Tibial artery (tissue), 4 donors: ENCODE data around the gene OTUD5.

Experiments used
- DNase-seq, 2 donors: peaks; one replicate each; pipeline ENCODE4 v3.0.0-alpha.2; 2019
- H3K27ac ChIP-seq, 2 donors: fragments of 200-600 bp; sonication (generic) in 1 of 2; 1 replicate in 1 of 2; 2 replicates in 1 of 2; pipeline ENCODE4 v1.5.1; 2018 to 2019; ENCODE audit warnings: mild to moderate bottlenecking in 1 of 2
- H3K27me3 ChIP-seq, 2 donors: fragments of 200-600 bp; sonication (generic) in 1 of 2; one replicate each; pipeline versions ENCODE4 v1.5.1 to v1.6.0; 2016 to 2019
- H3K36me3 ChIP-seq, 3 donors: fragments of 200-600 bp; sonication (generic) in 2 of 3; one replicate each; pipeline ENCODE4 v1.5.1; 2016 to 2019; ENCODE audit warnings: mild to moderate bottlenecking in 2 of 3
- H3K4me1 ChIP-seq, 4 donors: fragments of 200-600 bp; sonication (generic) in 2 of 4; 1 replicate in 3 of 4; 2 replicates in 1 of 4; pipeline ENCODE4 v1.5.1; 2016 to 2019
- H3K4me3 ChIP-seq, 2 donors: fragments of 200-600 bp; sonication (generic) in 1 of 2; 1 replicate in 1 of 2; 2 replicates in 1 of 2; pipeline ENCODE4 v1.5.1; 2018 to 2019; ENCODE audit warnings: mild to moderate bottlenecking in 2 of 2
- H3K9me3 ChIP-seq, 3 donors: fragments of 200-600 bp; sonication (generic) in 1 of 3; one replicate each; pipeline ENCODE4 v1.5.1; 2016 to 2019
- intact Hi-C: fragments of 100-400 bp; cut with DNase I; formaldehyde crosslinking; loops from one replicate; pipeline ENCODE4 v1.15.0; 2023; ENCODE audit warnings: low total_unique reads
- TF ChIP-seq, protein P1 (sequence below), 2 experiments: fragments of 200-600 bp in 1 of 2; fragments of 450-650 bp in 1 of 2; IDR thresholded peaks; one replicate each; pipeline ENCODE4 v1.5.1; 2017 to 2019; ENCODE audit warnings: antibody characterized with exemption in 2 of 2, mild to moderate bottlenecking in 1 of 2, moderate library complexity in 1 of 2

The OTUD5 gene

DNA sequence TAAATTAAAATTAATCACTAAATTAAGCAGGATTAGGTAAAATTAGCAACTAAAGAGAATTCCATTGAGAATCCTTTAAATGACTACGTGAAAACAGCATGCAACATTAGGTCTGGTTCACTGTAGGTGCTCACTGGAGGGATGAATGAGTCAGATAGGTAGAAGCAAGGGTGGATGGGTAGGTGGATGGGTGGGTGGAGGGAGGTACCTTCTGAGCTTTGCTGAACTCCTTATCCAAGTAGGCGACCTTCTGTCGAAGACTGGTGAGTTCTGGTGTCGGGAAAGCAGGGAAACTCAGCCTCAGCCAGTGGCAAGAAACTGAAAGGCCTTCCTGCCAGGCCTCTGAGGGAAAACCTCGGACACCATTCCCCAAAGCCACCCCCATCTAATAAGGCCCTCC, 41.6 kb upstream of the OTUD5 start:
- no peak for DNase-seq
- Histone ChIP-seq H3K27ac (no peak overlapping the region), H3K27me3 (no peaks in the 10 kb centered on the region), H3K4me1 (peaks cover 0 to 10% (median 0%) of the 10 kb centered on the region in 4 donors), H3K9me3 (peaks cover 0 to 4% (median 0%) of the 10 kb centered on the region in 3 donors), H3K4me3 (no peak overlapping the region), H3K36me3 (peaks cover 0 to 24% (median 12%) of the 10 kb centered on the region in 3 donors)
- TF ChIP-seq, protein P1, sequence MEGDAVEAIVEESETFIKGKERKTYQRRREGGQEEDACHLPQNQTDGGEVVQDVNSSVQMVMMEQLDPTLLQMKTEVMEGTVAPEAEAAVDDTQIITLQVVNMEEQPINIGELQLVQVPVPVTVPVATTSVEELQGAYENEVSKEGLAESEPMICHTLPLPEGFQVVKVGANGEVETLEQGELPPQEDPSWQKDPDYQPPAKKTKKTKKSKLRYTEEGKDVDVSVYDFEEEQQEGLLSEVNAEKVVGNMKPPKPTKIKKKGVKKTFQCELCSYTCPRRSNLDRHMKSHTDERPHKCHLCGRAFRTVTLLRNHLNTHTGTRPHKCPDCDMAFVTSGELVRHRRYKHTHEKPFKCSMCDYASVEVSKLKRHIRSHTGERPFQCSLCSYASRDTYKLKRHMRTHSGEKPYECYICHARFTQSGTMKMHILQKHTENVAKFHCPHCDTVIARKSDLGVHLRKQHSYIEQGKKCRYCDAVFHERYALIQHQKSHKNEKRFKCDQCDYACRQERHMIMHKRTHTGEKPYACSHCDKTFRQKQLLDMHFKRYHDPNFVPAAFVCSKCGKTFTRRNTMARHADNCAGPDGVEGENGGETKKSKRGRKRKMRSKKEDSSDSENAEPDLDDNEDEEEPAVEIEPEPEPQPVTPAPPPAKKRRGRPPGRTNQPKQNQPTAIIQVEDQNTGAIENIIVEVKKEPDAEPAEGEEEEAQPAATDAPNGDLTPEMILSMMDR (IDR thresholded peaks at IDR 0.05) = no peak
- intact Hi-C loops = no loop called here

DNA sequence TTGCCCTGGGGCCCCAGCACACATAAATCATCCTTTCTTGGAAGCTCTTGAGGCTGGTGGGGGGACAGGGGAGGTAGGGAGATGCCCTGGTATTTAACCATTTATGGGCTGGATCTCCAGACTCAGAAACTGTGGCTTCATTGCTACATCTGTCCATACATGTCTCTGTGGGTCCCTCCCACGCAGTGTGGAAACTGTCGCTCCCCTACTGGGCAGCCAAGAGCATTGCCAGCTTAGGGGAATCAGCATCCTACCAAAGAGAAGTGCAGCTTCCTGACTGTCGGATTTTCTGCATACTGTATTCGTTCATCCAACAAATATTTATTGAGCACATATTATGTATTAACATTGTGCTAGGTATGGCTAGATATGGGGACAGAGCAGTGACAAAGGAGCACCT, 41.0 kb upstream of the OTUD5 start:
- Histone ChIP-seq H3K4me3 (no peak overlapping the region), H3K36me3 (peaks cover 0 to 26% (median 16%) of the 10 kb centered on the region in 3 donors)

DNA sequence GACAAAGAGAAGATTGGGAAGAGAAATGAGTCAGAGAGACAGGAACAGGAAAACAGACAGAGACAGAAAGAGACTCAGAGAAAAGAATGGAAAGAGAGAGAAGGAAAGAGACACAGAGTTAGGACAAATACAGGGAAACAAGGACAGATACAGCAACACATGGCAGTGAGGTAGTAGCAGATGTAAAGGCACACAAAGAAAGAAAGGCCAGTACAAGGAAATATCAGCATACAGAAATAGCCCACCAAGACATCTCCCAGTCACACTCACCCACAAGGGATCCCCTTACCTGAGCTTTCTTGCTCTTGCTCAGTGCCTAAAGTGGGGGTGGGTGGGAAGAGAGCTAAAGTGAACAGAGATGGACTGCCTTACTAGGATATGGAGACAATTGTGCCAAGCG, 40.5 kb upstream of the OTUD5 start:
- H3K4me1 ChIP-seq = peaks cover 0 to 10% (median 0%) of the 10 kb centered on the region in 4 donors
- intact Hi-C loops = no loop called here
- TF ChIP-seq, protein P1 (IDR thresholded peaks at IDR 0.05) = no peak
- H3K27me3 ChIP-seq = no peaks in the 10 kb centered on the region
- H3K36me3 ChIP-seq = peaks cover 0 to 31% (median 21%) of the 10 kb centered on the region in 3 donors
- H3K27ac ChIP-seq = no peak overlapping the region
- no peak for DNase-seq
- peaks cover 0 to 4% (median 0%) of the 10 kb centered on the region in 3 donors for H3K9me3 ChIP-seq
- H3K4me3 ChIP-seq = no peak overlapping the region

More for the DNA sequence above, 41.0 kb upstream of the OTUD5 start:
- Histone ChIP-seq H3K27ac (no peak overlapping the region), H3K9me3 (peaks cover 0 to 4% (median 0%) of the 10 kb centered on the region in 3 donors), H3K27me3 (no peaks in the 10 kb centered on the region), H3K4me1 (peaks cover 0 to 10% (median 0%) of the 10 kb centered on the region in 4 donors)
- no peak for DNase-seq
- TF ChIP-seq, protein P1 (IDR thresholded peaks at IDR 0.05) = no peak
- intact Hi-C loops = no loop called here

DNA sequence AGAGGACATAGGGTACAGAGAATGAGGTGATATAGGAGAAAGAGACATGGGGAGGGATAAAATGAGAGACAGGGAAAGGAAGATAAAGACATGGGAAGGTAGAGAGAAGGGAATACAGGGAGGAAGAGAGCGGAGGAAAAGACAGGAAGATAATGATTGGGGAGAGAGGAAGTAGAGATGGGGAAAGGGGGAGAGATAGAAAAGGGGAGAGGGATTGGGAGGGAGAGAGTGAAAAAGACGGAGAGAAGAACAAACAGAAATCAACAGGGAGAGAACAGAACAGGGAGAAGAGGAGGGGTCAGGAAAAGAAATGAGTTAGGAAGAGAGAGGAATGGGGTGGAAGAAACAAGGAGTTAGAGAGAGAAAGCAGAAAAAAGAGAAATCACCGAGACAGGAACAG, 40.0 kb upstream of the OTUD5 start:
- Histone ChIP-seq H3K4me1 (peaks cover 0 to 10% (median 0%) of the 10 kb centered on the region in 4 donors), H3K4me3 (no peak overlapping the region), H3K27me3 (no peaks in the 10 kb centered on the region), H3K36me3 (peaks cover 0 to 32% (median 22%) of the 10 kb centered on the region in 3 donors), H3K27ac (no peak overlapping the region), H3K9me3 (peaks cover 0 to 4% (median 0%) of the 10 kb centered on the region in 3 donors)
- no peak for DNase-seq
- TF ChIP-seq, protein P1 (IDR thresholded peaks at IDR 0.05) = no peak
- intact Hi-C loops = no loop called here

DNA sequence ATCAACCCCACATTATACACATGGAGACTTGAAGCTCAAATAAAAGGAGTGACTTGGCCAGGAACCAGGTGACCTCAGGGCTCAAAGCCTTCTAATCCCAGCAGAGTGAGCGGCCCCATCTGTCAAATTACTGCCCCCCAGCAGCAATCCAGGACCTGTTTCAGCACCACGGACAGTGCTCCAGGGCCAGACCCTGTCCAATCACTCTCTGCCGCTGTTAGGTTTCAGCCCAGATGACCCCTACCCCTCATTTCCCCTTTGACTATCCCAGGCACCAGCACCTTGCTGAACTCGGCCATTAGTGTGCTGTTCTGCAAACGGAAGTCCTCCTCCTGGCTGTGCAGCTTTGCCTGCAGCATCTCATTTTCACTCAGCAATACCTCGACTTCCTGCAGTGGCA, 39.6 kb upstream of the OTUD5 start:
- Histone ChIP-seq H3K27ac (no peak overlapping the region), H3K4me1 (peaks cover 0 to 10% (median 0%) of the 10 kb centered on the region in 4 donors), H3K36me3 (peaks cover 0 to 35% (median 22%) of the 10 kb centered on the region in 3 donors), H3K9me3 (peaks cover 0 to 4% (median 0%) of the 10 kb centered on the region in 3 donors), H3K27me3 (no peaks in the 10 kb centered on the region), H3K4me3 (no peak overlapping the region)
- intact Hi-C loops = no loop called here
- DNase-seq = no peak
- TF ChIP-seq, protein P1 (IDR thresholded peaks at IDR 0.05) = no peak

DNA sequence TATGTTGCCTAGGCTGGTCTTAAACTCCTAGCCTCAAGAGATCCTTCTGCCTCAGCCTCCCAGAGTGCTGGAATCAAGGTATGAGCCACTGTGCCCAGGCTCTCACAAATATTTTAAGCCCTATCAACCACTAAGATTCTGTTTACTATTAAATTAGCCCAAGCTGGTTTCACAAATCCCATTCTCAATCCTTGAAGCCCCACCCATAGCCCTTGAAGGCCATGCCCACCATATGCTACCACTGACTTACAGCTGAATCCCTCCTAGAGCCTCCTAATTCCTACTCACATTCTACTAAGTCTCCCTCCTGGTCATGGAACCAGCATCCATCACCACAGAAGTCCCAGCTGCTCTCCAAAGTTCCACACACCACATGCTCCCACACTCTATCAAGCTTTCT, 34.9 kb upstream of the OTUD5 start:
- Histone ChIP-seq H3K27ac (no peak overlapping the region), H3K4me1 (no peaks in the 10 kb centered on the region), H3K9me3 (no peaks in the 10 kb centered on the region), H3K27me3 (no peaks in the 10 kb centered on the region), H3K4me3 (no peak overlapping the region), H3K36me3 (peaks cover 0 to 56% (median 38%) of the 10 kb centered on the region in 3 donors)
- intact Hi-C loops = no loop called here
- TF ChIP-seq, protein P1 (IDR thresholded peaks at IDR 0.05) = no peak
- no peak for DNase-seq
